Endothelial cell of umbilical vein (primary cell): ENCODE data around the gene SMPD1. TPM values are rescaled to one million over a fixed set of nuclear protein-coding genes. Genes with fewer than 3 reads are reported as not detected.
A peak's percentile ranks its signal among the peaks of the same experiment; 100 is the strongest.

ENCODE experiments used
- BruUV-seq: library from RNA; stranded (reverse); fragments of 400-500 nt; replicated peaks from 2 replicates; lab custom pipeline; 2021; lab: Mats Ljungman, UMichigan
- CTCF ChIA-PET: fragments of 300-600, 350-600 bp; sonication (Branson Sonifier 250); formaldehyde crosslinking; loops from one replicate; lab custom pipeline; 2021; ENCODE audit warnings: antibody characterized with exemption, inconsistent platforms; lab: Charles Lee
- POLR2A ChIA-PET: fragments of 300-600, 350-600 bp; sonication (Branson Sonifier 250); formaldehyde crosslinking; loops from one replicate; lab custom pipeline; 2021; ENCODE audit warnings: antibody characterized with exemption, inconsistent platforms; lab: Charles Lee
- DNase-seq: peaks from one replicate; pipeline ENCODE4 v3.0.0-alpha.2; 2011; ENCODE audit warnings: low read depth, low spot score
- FAIRE-seq: peaks from 2 replicates; lab custom pipeline; 2011; peaks lifted over from hg19 to GRCh38; lab: Jason Lieb, UNC
- H2AFZ ChIP-seq: 2 replicates; pipeline ENCODE4 v1.6.0; 2012; ENCODE audit warnings: low read depth, low read length, control low read depth, inconsistent platforms
- H3K27ac ChIP-seq: 2 replicates; pipeline ENCODE4 v1.5.1; 2011; ENCODE audit warnings: low read depth, mild to moderate bottlenecking, control low read depth, low read length, moderate library complexity; ENCODE audit not compliant: insufficient read depth
- H3K27me3 ChIP-seq, 2 experiments: 2 replicates each; pipeline versions ENCODE4 v1.6.0 to v1.6.1; 2011; ENCODE audit warnings: low read length in 2 of 2, mixed read lengths in 1 of 2; ENCODE audit not compliant: control insufficient read depth in 2 of 2, insufficient read depth in 2 of 2
- H3K36me3 ChIP-seq, 2 experiments: 2 replicates in 1 of 2; 3 replicates in 1 of 2; pipeline ENCODE4 v1.5.1; 2011; ENCODE audit warnings: low read length in 2 of 2, mild to moderate bottlenecking in 1 of 2, moderate library complexity in 1 of 2; ENCODE audit not compliant: control insufficient read depth in 2 of 2, insufficient read depth in 2 of 2; ENCODE audit errors: extremely low read depth in 1 of 2
- H3K4me1 ChIP-seq: 3 replicates; pipeline ENCODE4 v1.5.1; 2011; ENCODE audit warnings: mild to moderate bottlenecking, low read length; ENCODE audit not compliant: control insufficient read depth, insufficient read depth; ENCODE audit errors: extremely low read depth
- H3K4me2 ChIP-seq: 2 replicates; pipeline ENCODE4 v1.6.1; 2011; ENCODE audit warnings: low read length, control low read depth, mixed read lengths; ENCODE audit not compliant: insufficient read depth
- H3K4me3 ChIP-seq, 3 experiments: fragments of 200-600 bp in 1 of 3; sonication (generic), shearing (Covaris generic) in 1 of 3; replicated peaks in 1 of 3; 2 replicates each; pipeline ENCODE4 v1.5.1; 2011 to 2016; ENCODE audit warnings: control low read depth in 3 of 3, low read length in 3 of 3, mild to moderate bottlenecking in 2 of 3, inconsistent platforms in 1 of 3, low read depth in 1 of 3, moderate library complexity in 1 of 3; ENCODE audit not compliant: insufficient read depth in 1 of 3
- H3K79me2 ChIP-seq: 2 replicates; pipeline ENCODE4 v1.6.0; 2012; ENCODE audit warnings: low read length, inconsistent platforms; ENCODE audit not compliant: control insufficient read depth, insufficient read depth
- H3K9ac ChIP-seq: replicated peaks from 2 replicates; pipeline ENCODE3; 2011; ENCODE audit warnings: low read length, control low read depth; ENCODE audit not compliant: insufficient read depth; ENCODE audit errors: extremely low read depth
- H3K9me1 ChIP-seq: replicated peaks from 3 replicates; pipeline ENCODE4 v1.6.0; 2011; ENCODE audit warnings: mild to moderate bottlenecking, low read length; ENCODE audit not compliant: control insufficient read depth, insufficient read depth; ENCODE audit errors: extremely low read depth
- H3K9me3 ChIP-seq: replicated peaks from 2 replicates; pipeline ENCODE4 v1.5.1; 2012; ENCODE audit warnings: low read length, inconsistent platforms; ENCODE audit not compliant: control insufficient read depth, insufficient read depth
- H4K20me1 ChIP-seq: replicated peaks from 2 replicates; pipeline ENCODE3; 2011; ENCODE audit warnings: mild to moderate bottlenecking, low read length; ENCODE audit not compliant: control insufficient read depth, insufficient read depth; ENCODE audit errors: extremely low read depth
- EZH2 ChIP-seq: IDR thresholded peaks from 2 replicates; pipeline ENCODE4 v1.6.1; 2012; ENCODE audit warnings: borderline replicate concordance, low read depth, mild to moderate bottlenecking, moderate library complexity, low read length, inconsistent platforms; ENCODE audit not compliant: severe bottlenecking
- FOS ChIP-seq: IDR thresholded peaks from 2 replicates; pipeline ENCODE4 v1.6.1; 2011; ENCODE audit warnings: mild to moderate bottlenecking, low read length, moderate library complexity, borderline replicate concordance; ENCODE audit not compliant: insufficient read depth
- GATA2 ChIP-seq: IDR thresholded peaks from 2 replicates; pipeline ENCODE4 v1.7.0; 2011; ENCODE audit warnings: low read depth, mild to moderate bottlenecking, moderate library complexity, mixed read lengths, low read length; ENCODE audit not compliant: insufficient read length, insufficient read depth
- JUN ChIP-seq: IDR thresholded peaks from 2 replicates; pipeline ENCODE4 v1.6.1; 2011; ENCODE audit warnings: borderline replicate concordance, low read depth; ENCODE audit not compliant: insufficient read length, insufficient read depth
- MYC ChIP-seq: IDR thresholded peaks from one replicate; pipeline ENCODE4 v1.6.1; 2011; ENCODE audit warnings: mild to moderate bottlenecking, low read depth, low read length
- POLR2A ChIP-seq: IDR thresholded peaks from 2 replicates; pipeline ENCODE4 v1.6.1; 2012; ENCODE audit warnings: low read depth, mild to moderate bottlenecking, control low read depth, low read length
- POLR2AphosphoS5 ChIP-seq: IDR thresholded peaks from 2 replicates; pipeline ENCODE4 v1.6.1; 2012; ENCODE audit warnings: low read depth, mild to moderate bottlenecking, control low read depth, low read length, moderate library complexity; ENCODE audit not compliant: insufficient read depth
- dilution Hi-C: fragments of 300-500 bp; cut with MboI; formaldehyde crosslinking; loops from one replicate; pipeline ENCODE4 v1.15.0; 2019; ENCODE audit warnings: low sequenced_read_pairs; ENCODE audit not compliant: extremely low pct_ligation_motif_present
- intact Hi-C: fragments of 100-400 bp; cut with micrococcal nuclease; formaldehyde crosslinking; loops from one replicate; pipeline ENCODE4 v1.10.0; 2022
- polyA plus RNA-seq, 4 experiments: library from polyadenylated mRNA; depleted of rRNA in 3 of 4; stranded (reverse) in 3 of 4; unstranded in 1 of 4; fragments of >200 nt; gene quantifications; 2 replicates each; pipeline versions ENCODE4 v1.2.1 to v1.2.3, GENCODE V29; 2011 to 2012; ENCODE audit warnings: missing spikeins in 1 of 4
- total RNA-seq: library from RNA; stranded (reverse); gene quantifications from 2 replicates; pipeline ENCODE4 v1.2.3, GENCODE V29; 2021
- TF ChIP-seq, protein P1 (sequence below): IDR thresholded peaks from 2 replicates; pipeline ENCODE4 v1.6.1; 2011; ENCODE audit not compliant: insufficient read depth, insufficient read length
- TF ChIP-seq, protein P2 (sequence below), 2 donors: IDR thresholded peaks; 1 replicate in 1 of 2; 2 replicates in 1 of 2; pipeline ENCODE4 v1.5.1; 2011; ENCODE audit warnings: low read length in 2 of 2, mild to moderate bottlenecking in 2 of 2, moderate library complexity in 2 of 2, control low read depth in 1 of 2, inconsistent platforms in 1 of 2, low read depth in 1 of 2; ENCODE audit not compliant: insufficient read depth in 1 of 2; ENCODE audit errors: extremely low read depth in 1 of 2

SMPD1 gene
- total and polyA plus RNA-seq, 2 donors (not counting 3 experiments of a cell fraction or from before 2014, with no cell fraction given) = 58.9 to 93.6 TPM

DNA sequence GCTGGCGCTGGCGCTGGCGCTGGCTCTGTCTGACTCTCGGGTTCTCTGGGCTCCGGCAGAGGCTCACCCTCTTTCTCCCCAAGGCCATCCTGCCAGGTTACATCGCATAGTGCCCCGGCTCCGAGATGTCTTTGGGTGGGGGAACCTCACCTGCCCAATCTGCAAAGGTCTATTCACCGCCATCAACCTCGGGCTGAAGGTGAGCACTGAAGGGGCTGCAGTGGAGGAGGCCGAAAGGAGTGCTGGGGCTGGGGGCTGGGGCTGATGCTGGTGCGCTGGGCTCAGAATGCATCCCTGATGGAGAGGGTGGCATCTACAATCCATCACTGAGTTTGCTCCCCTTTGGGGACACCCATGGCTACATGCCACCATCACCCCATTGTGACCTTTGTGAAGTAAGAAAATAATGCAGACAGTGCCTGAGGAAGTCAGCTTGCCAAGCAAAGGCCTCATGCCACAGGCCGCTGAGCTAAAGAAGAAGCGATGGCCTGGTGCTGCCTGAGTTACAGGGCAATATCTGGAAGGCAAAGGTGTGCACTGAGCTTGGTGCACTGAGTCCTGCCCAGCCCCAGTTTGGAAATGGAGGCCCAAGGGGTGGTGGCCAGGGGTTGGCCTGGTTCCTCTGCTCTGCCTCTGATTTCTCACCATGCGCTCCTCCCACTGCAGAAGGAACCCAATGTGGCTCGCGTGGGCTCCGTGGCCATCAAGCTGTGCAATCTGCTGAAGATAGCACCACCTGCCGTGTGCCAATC lies 620 bp downstream of the SMPD1 start:
- Histone ChIP-seq H4K20me1 (no peaks in the 10 kb centered on the region), H3K79me2 (peaks cover 4% of the 10 kb centered on the region), H3K27ac (peak overlapping the region; percentile 73), H3K27me3 (no peaks in the 10 kb centered on the region), H3K4me2 (peak overlapping the region; percentile 79), H2AFZ (peak overlapping the region; percentile 92), H3K4me3 (peak overlapping the region; percentile 71 to 82 (median 72)), H3K4me1 (peaks cover 33% of the 10 kb centered on the region), H3K36me3 (peaks cover 0 to 4% of the 10 kb centered on the region in 2 experiments), H3K9me1 (no peaks in the 10 kb centered on the region), H3K9ac (peak overlapping the region; percentile 83), H3K9me3 (no peaks in the 10 kb centered on the region)
- BruUV-seq = TSS peak; percentile 30
- dilution Hi-C loops (no loop called here), intact Hi-C loops (loop anchor here (1.0 to 2.0 kb wide), 6 partner anchors 28 to 244 kb away; partner anchors contain the start of genes APBB1, ARFIP2, CAVIN3 and TIMM10B)
- CTCF ChIA-PET = interaction anchor here (0.9 to 4.7 kb wide), 10 partner anchors 8 to 245 kb away, joined by 3 to 115 read pairs (median 3); no protein-coding TSS in a partner anchor
- DNase-seq = no peak
- no peak for FAIRE-seq
- POLR2A ChIA-PET = interaction anchor here (1.0 to 1.9 kb wide), 3 partner anchors 12 to 28 kb away, joined by 5 to 9 read pairs (median 5); partner anchors contain the start of gene APBB1
- TF ChIP-seq FOS = no peak
- TF ChIP-seq, protein P1, sequence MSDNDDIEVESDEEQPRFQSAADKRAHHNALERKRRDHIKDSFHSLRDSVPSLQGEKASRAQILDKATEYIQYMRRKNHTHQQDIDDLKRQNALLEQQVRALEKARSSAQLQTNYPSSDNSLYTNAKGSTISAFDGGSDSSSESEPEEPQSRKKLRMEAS = no peak
- no peak for TF ChIP-seq GATA2
- no peak for TF ChIP-seq MYC
- TF ChIP-seq EZH2 = no peak
- no peak for TF ChIP-seq POLR2A
- TF ChIP-seq POLR2AphosphoS5 = no peak
- no peak for TF ChIP-seq JUN
- TF ChIP-seq, protein P2, sequence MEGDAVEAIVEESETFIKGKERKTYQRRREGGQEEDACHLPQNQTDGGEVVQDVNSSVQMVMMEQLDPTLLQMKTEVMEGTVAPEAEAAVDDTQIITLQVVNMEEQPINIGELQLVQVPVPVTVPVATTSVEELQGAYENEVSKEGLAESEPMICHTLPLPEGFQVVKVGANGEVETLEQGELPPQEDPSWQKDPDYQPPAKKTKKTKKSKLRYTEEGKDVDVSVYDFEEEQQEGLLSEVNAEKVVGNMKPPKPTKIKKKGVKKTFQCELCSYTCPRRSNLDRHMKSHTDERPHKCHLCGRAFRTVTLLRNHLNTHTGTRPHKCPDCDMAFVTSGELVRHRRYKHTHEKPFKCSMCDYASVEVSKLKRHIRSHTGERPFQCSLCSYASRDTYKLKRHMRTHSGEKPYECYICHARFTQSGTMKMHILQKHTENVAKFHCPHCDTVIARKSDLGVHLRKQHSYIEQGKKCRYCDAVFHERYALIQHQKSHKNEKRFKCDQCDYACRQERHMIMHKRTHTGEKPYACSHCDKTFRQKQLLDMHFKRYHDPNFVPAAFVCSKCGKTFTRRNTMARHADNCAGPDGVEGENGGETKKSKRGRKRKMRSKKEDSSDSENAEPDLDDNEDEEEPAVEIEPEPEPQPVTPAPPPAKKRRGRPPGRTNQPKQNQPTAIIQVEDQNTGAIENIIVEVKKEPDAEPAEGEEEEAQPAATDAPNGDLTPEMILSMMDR (IDR thresholded peaks at IDR 0.05; ENCODE audit: extremely low read depth in 1 of 2, insufficient read depth in 1 of 2, low read depth in 1 of 2, low read length in 2 of 2) = no peak
